ENCODE data around the gene CHCHD3.
A peak's percentile ranks its signal among the peaks of the same experiment; 100 is the strongest.

Gene CHCHD3

DNA sequence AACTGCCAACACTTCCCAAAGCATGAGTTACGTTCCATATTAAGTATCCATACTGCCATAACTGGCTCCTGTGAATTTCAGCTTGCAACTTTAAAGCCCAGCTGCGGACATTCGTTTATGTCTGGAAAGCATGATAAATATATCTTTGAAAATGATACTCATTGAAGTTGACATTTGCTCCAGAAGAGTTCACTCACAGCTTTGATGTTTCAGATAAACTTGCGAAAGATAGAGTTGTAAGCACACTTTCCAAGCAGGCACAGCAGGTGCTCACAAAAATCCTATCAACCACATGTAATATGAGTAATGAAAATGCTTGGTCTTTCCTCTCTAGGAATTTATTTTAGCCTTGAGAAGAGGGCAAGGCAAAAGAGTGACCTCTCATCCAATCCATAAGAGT lies 4.5 kb downstream of the CHCHD3 start:
- no peak overlapping the region for H2AFZ ChIP-seq (ENCODE audit: low read length)
- no peaks in the 10 kb centered on the region for H3K9me3 ChIP-seq (ENCODE audit: insufficient read depth, low read depth, low read length)
- no peaks in the 10 kb centered on the region for H3K27me3 ChIP-seq (ENCODE audit: insufficient read depth, low read length, poor library complexity, severe bottlenecking)
- H3K4me1 ChIP-seq (ENCODE audit: insufficient read depth, low read length, poor library complexity, severe bottlenecking): peaks cover 62% of the 10 kb centered on the region
- TF ChIP-seq, protein P1, sequence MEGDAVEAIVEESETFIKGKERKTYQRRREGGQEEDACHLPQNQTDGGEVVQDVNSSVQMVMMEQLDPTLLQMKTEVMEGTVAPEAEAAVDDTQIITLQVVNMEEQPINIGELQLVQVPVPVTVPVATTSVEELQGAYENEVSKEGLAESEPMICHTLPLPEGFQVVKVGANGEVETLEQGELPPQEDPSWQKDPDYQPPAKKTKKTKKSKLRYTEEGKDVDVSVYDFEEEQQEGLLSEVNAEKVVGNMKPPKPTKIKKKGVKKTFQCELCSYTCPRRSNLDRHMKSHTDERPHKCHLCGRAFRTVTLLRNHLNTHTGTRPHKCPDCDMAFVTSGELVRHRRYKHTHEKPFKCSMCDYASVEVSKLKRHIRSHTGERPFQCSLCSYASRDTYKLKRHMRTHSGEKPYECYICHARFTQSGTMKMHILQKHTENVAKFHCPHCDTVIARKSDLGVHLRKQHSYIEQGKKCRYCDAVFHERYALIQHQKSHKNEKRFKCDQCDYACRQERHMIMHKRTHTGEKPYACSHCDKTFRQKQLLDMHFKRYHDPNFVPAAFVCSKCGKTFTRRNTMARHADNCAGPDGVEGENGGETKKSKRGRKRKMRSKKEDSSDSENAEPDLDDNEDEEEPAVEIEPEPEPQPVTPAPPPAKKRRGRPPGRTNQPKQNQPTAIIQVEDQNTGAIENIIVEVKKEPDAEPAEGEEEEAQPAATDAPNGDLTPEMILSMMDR (conservative IDR thresholded peaks at IDR 0.05; ENCODE audit: low read length): no peak
- no peak for TF ChIP-seq EZH2phosphoT487 (IDR thresholded peaks at IDR 0.05; ENCODE audit: borderline replicate concordance)
- no peaks in the 10 kb centered on the region; the same call in 1 of the 2 replicates for H3K36me3 ChIP-seq (ENCODE audit: insufficient read depth, low read length)
- H3K79me2 ChIP-seq (ENCODE audit: insufficient read depth, low read length): peaks cover 92% of the 10 kb centered on the region
- H4K20me1 ChIP-seq (ENCODE audit: insufficient read depth, low read length, poor library complexity, severe bottlenecking): peaks cover 82% of the 10 kb centered on the region
- H3K4me2 ChIP-seq (ENCODE audit: low read depth, low read length, poor library complexity, severe bottlenecking): peak overlapping the region; percentile 96
- no peaks in the 10 kb centered on the region for H3K9me2 ChIP-seq (replicated peaks; ENCODE audit: low read depth, low read length)
- peak overlapping the region; percentile 17 for H3K4me3 ChIP-seq (ENCODE audit: low read length, poor library complexity, severe bottlenecking)
- H3F3A ChIP-seq (ENCODE audit: low read depth): no peaks in the 10 kb centered on the region
- no peak overlapping the region for H3K9ac ChIP-seq (ENCODE audit: low read depth, low read length, poor library complexity, severe bottlenecking)

DNA sequence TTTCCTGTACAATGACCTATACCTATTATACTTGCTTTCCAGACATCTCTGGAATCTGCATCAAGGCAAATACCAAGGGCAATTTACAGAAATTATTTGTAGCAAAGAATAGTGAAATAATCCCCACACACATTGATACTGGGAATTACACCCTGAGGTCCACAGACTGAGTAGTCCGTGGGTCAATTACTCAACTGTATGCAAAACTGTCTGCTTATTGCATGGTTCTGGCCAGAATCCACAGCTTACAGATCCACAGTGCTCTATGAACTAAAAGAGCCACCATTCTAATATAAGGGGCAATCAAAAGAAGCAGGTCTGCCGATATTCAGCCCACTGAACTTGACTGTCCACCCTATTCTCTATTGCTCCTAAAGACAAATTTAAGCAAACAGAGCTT lies 5.7 kb downstream of the CHCHD3 start:
- no peaks in the 10 kb centered on the region for H3K9me3 ChIP-seq (ENCODE audit: insufficient read depth, low read depth, low read length)

DNA sequence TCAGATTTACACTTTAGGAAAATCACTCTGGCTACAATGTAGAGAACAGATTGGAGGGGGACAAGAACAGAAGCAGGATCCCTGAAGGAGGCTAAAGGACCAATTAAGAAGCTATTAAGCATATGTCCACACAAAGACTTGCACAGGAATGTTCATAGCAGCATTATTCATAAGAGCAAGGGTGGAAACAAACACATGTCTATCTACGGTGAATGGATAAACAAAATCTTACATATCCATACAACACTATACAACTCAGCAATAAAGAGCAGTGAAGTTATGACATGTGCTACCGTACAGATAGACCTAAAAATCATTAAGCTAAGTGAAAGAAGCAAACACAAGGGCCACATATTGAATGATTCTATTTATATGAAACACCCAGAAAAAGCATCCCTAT lies 10.4 kb downstream of the CHCHD3 start:
- no peak overlapping the region for H3K4me2 ChIP-seq (ENCODE audit: low read depth, low read length, poor library complexity, severe bottlenecking)

More for the DNA sequence above, 5.7 kb downstream of the CHCHD3 start:
- peak overlapping the region; percentile 17 for H3K4me3 ChIP-seq (ENCODE audit: low read length, poor library complexity, severe bottlenecking)
- no peaks in the 10 kb centered on the region; the same call in 1 of the 2 replicates for H3K36me3 ChIP-seq (ENCODE audit: insufficient read depth, low read length)
- H3K9me2 ChIP-seq (replicated peaks; ENCODE audit: low read depth, low read length): no peaks in the 10 kb centered on the region
- no peaks in the 10 kb centered on the region for H3F3A ChIP-seq (ENCODE audit: low read depth)
- peaks cover 97% of the 10 kb centered on the region for H3K79me2 ChIP-seq (ENCODE audit: insufficient read depth, low read length)
- H3K27me3 ChIP-seq (ENCODE audit: insufficient read depth, low read length, poor library complexity, severe bottlenecking): no peaks in the 10 kb centered on the region
- peaks cover 79% of the 10 kb centered on the region for H4K20me1 ChIP-seq (ENCODE audit: insufficient read depth, low read length, poor library complexity, severe bottlenecking)
- no peak overlapping the region for H3K9ac ChIP-seq (ENCODE audit: low read depth, low read length, poor library complexity, severe bottlenecking)
- H2AFZ ChIP-seq (ENCODE audit: low read length): no peak overlapping the region
- TF ChIP-seq EZH2phosphoT487 (IDR thresholded peaks at IDR 0.05; ENCODE audit: borderline replicate concordance): no peak
- TF ChIP-seq, protein P1 (conservative IDR thresholded peaks at IDR 0.05; ENCODE audit: low read length): no peak
- peaks cover 69% of the 10 kb centered on the region for H3K4me1 ChIP-seq (ENCODE audit: insufficient read depth, low read length, poor library complexity, severe bottlenecking)
- H3K4me2 ChIP-seq (ENCODE audit: low read depth, low read length, poor library complexity, severe bottlenecking): peak overlapping the region; percentile 96

More for the DNA sequence above, 10.4 kb downstream of the CHCHD3 start:
- Histone ChIP-seq H3K9ac (ENCODE audit: low read depth, low read length, poor library complexity, severe bottlenecking) (no peak overlapping the region), H3K27me3 (ENCODE audit: insufficient read depth, low read length, poor library complexity, severe bottlenecking) (no peaks in the 10 kb centered on the region), H3K79me2 (ENCODE audit: insufficient read depth, low read length) (peaks cover 77% of the 10 kb centered on the region), H3K4me3 (ENCODE audit: low read length, poor library complexity, severe bottlenecking) (no peak overlapping the region), H3K4me1 (ENCODE audit: insufficient read depth, low read length, poor library complexity, severe bottlenecking) (peaks cover 32% of the 10 kb centered on the region), H2AFZ (ENCODE audit: low read length) (no peak overlapping the region), H3K9me3 (ENCODE audit: insufficient read depth, low read depth, low read length) (no peaks in the 10 kb centered on the region), H3K9me2 (replicated peaks; ENCODE audit: low read depth, low read length) (no peaks in the 10 kb centered on the region), H3K36me3 (ENCODE audit: insufficient read depth, low read length) (peaks cover 32% of the 10 kb centered on the region; the same call in 1 of the 2 replicates), H4K20me1 (ENCODE audit: insufficient read depth, low read length, poor library complexity, severe bottlenecking) (peaks cover 51% of the 10 kb centered on the region), H3F3A (ENCODE audit: low read depth) (no peaks in the 10 kb centered on the region)
- TF ChIP-seq, protein P1 (conservative IDR thresholded peaks at IDR 0.05; ENCODE audit: low read length): no peak
- TF ChIP-seq EZH2phosphoT487 (IDR thresholded peaks at IDR 0.05; ENCODE audit: borderline replicate concordance): no peak
